Activated CD4-positive, alpha-beta T cell treated with anti-CD3 and anti-CD28 coated beads, Interleukin-2, amount 50 U/mL, for 24 hours (primary cell): ENCODE results near the gene HSPA1L.

Experiments used
- DNase-seq, 2 donors: peaks; one replicate each; pipeline ENCODE4 v3.0.0-alpha.2; 2020; ENCODE audit warnings: low read depth in 1 of 2, low spot score in 1 of 2

HSPA1L gene

GRCh38 chr6:31784098-31784925 lies 30.8 kb downstream of the HSPA1L start:
- DNase-seq, result no peak

DNA sequence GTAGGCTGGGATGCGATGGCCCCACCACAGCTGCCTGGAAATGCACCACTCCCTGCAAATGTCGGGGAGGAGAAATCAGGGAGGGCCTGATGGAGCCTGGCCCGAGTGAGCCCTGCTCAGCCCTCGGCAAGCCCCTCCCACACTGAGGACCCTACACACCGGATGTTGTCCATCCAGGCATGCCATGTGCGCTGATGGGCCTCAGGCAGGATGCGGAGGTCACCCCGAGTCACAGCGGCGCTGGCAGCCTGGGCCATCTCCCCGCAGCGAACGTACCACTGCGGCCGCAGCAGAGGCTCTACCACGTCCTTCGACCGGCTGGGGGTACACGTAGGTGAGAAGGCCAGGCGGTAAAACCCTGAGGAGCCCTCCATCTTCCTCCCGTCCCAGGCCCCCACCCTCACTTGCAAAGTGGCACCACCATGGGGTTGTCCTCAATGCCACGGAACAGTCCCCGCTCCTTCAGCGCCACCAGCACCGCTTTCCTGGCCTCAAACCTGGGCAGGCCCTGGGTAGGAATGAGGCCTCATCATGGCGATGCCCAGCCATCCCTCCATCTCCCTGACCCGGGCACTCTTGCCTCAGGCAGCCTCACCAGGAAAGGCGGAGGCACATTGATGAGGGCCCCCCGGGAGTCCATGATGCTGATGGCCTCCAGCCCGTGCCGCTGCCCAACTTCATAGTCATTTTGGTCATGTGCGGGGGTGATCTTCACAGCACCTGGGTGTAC lies 32.8 kb downstream of the HSPA1L start:
- no peak for DNase-seq

DNA sequence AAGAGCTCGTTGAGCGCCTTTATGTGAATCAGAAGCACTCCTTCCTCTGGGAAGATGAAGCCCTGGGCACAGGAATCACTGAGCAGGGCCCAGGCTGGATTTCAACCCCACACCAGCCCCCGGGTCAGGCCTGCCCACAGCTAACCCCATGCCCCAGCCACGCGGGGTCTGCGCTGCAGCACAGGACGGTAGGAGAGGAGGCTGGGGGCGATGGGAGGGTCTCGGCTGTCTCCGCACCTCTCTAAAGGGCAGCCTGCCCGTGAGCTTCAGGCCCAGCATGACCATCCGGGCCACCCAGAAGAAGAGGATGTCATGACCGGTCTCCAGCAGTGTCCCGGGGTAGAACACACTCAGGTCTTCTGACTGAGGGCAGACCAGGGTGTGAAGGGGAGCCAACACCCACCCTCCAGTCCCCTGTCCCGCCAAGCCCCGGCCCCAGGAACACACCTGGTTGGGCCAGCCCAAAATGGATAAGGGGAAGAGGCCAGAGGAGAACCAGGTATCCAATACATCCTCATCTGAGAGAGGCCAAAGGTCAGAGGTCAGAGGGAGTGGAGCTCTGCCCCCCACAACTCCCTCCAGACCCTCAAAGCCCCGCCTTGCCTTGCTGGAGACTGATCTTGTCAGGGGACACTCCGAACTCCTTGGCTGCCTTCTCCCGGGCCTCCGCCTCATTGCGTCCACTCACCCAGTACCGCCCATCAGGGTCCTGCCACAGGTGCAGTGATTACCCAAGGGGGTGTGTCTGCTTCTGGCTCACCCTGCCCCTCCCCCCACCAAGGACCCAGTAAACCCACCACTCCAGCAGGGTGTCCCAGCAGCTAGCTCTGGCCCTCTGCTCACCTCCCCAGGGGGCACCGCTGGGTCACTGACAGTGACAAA lies 33.6 kb downstream of the HSPA1L start:
- no peak for DNase-seq

DNA sequence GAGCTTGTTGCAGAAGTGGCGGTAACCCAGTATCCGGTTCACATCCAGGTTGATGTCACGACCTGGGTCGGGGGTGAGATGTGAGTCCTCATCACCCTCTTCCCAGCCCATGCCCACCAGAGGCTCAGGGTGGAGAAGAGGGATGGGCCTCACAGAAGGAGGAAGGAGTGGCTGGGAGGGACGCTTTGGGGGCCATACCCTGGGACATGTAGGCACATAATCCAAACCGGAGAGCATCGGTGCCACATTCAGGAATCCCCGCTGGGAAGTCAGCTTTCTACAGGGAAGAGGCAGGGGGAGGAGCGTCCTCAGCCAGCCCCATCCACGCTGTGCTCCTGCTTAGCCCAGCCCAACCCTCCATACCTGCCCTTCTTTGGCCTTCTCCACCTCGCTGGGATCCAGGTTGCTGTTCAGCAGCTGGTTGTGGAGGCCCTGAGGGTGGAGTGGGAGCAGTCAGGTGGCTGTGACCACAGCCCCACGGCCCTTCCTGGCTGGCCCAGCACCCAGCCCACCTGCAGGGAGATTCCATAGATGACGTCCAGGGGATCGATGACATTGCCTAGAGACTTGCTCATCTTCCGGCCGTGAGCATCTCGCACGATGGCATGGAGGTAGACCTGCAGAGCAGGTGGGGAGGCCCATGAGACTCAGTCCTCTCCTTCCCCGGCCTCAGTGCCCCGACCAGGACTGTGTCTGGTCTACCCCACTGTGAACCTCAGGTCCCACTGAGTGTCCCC lies 34.4 kb downstream of the HSPA1L start:
- no peak for DNase-seq

- DNase-seq, result no peak
These were observed 35.2 kb downstream of the HSPA1L start for GRCh38 chr6:31779908-31780307.

DNA sequence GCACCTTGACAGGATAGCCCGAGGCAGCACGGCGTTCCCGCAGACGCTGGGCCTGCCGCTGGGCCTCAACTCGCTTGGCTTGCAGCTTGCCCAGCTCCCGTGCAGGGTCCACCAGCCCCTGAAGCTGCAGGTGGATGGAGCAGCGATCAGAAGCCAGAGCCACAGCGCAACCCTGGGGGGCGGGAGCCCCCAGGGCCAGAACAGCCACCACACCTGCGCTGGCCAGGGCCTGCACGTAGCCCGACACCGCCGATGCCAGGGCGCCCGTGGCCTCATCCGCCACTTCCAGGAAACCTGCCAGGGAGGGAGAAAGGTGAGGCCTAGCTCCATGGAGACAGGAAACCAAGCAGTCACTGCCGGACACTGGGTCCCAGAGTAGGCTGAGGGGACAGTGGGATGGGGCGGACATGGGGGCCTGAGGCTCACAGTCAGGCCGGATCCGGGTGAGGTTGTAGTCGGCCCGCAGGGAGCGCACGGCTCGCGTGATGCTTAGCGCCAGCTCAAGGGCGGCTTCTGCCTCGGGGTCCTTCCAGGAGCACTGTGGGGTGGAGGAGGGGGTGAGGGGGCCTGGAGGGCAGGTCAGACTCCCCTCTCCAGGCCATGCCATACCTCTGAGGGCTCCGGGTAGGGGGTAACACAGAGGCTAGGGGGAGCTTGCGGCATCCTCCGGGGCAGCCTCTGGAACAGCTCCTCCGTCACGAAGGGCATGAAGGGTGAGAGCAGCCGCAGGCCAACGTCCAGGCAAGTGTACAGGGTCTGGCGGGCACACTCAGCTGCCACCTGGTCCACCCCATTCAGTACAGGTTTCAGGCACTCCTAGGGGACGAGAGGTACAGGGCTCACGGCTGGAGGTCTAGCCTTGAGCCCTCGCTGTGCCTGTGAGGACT lies 35.8 kb downstream of the HSPA1L start:
- no peak for DNase-seq

DNA sequence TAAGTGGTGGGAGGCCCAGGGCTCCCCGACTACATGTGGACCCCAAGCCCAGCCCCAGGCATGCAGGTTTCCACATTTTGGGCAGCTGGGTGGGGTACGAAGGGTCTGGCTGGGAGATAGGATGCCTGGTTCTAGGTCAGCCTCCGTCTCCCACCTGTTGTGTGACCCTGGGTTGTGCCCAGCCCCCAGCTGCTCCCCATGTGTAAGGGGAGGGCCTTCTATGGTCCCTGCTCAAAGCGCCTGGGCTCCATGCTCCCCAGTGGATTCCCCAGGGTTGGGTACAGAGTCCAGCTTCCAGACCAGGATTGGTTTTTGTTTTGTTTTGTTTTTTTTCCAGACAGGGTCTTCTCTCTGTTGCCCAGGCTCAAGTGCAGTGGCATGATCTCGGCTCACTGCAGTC lies 36.9 kb downstream of the HSPA1L start:
- no peak for DNase-seq

DNA sequence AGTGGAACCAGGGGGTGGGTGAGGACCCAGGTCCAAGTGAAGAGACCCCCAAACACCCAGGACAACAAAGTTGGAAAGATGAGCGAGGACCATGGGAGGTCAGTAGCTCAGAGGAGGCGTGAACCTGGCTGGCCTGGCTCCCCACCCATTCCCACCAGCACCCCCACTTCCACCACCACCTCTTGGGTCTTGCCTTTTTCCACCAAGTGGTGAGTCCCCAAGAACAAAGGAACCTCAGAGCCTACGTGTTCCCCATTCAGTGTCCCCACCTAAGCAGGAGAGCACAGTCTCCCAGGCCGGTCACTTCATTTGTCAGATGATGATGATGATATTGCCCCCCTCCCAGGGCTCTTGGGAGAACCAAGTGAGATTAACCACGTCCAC lies 37.4 kb downstream of the HSPA1L start:
- no peak for DNase-seq

GRCh38 chr6:31776989-31777666 lies 38.0 kb downstream of the HSPA1L start, which contains the start of gene VWA7:
TSS of gene VWA7 (minus strand) at chr6:31777328. CDS start at chr6:31776779, 549 bp downstream.
- peak; percentile 60 to 62 for DNase-seq

DNA sequence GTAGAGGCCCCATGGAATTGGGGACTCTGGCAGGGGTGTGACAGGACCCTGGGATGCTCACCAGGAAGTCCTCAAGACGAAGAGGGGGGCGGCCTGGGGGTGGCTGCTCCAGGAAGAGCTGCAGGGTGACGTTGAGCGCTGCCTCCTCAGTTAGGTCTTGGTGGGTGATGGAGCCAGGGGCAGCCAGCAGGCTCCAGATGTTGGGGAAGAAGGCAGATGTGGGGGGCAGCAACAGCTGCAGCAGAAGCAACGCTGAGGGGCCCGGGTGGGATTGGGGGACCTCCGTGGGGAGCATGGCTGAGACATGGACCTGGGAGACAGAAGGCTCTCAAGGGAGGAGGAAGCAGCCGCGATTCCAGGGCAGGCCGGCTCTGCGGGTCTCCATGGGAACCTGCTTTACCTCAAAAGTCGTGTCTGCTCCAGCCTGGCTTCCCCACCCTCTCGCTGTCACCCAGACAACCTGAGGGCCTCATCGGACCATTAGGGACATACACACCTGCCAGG lies 38.5 kb downstream of the HSPA1L start:
- no peak for DNase-seq

DNA sequence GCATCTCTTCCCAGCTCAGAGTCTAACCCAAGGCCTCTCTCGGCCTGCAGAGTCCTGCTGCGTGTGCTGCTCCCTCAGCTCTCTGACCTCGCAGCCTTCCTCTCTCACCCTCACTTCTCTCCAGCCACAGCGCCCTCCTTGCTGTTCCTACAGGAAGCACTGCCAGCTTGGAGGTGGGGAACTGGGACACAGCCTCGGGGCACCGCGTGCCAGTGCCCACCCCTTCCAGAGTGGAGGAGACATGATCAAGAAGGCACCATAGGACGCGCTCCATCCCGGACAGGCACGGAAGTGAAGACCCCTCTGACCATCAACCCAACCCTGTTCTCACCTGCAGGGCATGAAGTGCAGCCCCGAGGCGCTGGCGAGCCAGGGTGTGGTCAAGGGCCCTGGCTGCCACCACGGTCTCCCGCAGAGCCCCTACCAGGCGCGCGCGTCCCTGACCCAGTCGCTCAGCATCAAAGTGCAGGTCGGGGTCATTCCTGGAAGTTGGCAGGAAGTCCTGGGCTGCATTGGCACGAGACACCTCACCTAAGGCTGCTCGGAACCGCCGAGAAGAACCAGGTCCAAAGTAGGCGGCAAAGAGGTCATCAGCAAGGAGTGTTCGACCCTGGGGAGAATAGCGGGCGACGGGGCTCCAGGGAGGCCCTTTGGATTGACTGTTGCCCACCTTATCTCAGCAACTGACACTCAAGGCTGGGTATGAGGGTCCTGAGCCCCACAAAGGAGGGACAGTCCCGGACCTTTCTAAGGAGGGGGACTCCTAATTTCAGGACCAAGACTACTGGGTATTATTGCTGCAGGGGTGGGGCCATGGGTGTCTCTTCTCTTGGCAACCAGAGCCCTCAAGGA lies 39.2 kb downstream of the HSPA1L start:
- no peak for DNase-seq

DNA sequence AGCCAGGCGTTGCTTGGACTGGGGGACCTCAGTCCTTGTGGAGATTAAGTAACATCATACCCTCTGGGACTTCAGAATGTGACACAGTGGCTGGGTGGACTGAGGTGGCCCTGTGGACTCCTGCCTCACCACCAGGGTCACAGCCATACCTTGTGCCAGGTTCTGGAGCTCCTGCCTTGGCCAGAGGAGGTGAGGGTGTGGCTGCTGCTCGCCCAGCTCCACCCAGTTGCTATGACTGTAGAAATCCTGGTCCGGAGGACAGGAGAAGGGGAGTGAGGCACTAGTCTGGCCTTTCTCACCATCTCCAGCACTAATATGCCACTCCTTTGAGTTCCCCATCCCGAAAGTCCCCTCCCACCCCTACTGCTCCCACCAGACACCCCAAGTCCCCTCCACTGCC lies 39.9 kb downstream of the HSPA1L start:
- DNase-seq, result no peak

DNA sequence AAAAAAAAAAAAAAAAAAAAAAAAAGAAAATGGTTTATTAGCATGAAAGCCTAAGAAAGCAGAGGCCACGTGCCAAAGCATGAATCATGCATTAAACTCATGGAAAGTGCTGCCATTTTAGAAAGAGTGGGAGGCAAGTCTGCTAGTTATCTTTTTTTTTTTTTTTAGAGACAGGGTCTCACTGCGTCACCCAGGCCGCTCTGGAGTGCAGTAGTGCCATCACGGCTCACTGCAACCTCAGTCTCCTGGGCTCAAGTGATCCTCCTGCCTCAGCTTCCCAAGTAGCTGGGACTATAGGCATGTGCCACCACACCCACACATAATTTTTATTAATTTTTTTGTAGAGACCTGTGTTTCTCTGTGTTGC lies 43.1 kb downstream of the HSPA1L start:
- peak in 1 of 2 donors; percentile 40 for DNase-seq

- no peak for DNase-seq
These were observed 44.2 kb downstream of the HSPA1L start for GRCh38 chr6:31770860-31771259.

GRCh38 chr6:31769684-31770371 lies 45.3 kb downstream of the HSPA1L start:
- peak; percentile 69 to 76 for DNase-seq

- no peak for DNase-seq
These were observed 46.5 kb downstream of the HSPA1L start for GRCh38 chr6:31768363-31769257.
